Measurements from ENCODE around the gene OR14J1.
"Not testable (repeated sequence)": the region's sequence is repeated elsewhere in the genome, so short reads cannot be mapped to it uniquely, and the experiment has no call there.

The OR14J1 gene, protein sequence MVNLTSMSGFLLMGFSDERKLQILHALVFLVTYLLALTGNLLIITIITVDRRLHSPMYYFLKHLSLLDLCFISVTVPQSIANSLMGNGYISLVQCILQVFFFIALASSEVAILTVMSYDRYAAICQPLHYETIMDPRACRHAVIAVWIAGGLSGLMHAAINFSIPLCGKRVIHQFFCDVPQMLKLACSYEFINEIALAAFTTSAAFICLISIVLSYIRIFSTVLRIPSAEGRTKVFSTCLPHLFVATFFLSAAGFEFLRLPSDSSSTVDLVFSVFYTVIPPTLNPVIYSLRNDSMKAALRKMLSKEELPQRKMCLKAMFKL

GRCh38 chr6:29301316-29301715 lies at the start of gene OR14J1:
TSS of gene OR14J1 (plus strand) at chr6:29301701. CDS start at chr6:29306690, 4,989 bp downstream.
- no peak for DNase-seq

GRCh38 chr6:29251736-29252135 lies 49.8 kb upstream of the OR14J1 start:
- DNase-seq: no peak

DNA sequence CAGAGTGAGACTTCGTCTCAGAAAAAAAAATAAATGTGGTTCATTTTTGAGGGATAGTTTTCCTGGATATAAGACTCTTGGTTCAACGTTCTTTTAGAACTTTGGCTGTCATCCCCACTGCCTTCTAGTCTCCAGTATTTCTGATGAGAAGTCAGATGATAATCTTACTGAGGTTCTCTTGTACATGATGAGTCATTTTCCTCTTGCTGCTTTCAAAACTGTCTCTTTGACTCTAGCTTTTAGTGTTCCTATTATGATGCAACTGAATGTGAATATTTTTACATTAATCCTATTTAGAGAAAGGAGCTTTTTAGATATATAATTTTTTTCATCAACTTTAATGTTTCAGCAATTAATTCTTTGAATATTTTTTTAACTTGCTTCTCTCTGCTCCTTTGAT lies 46.0 kb upstream of the OR14J1 start:
- DNase-seq: no peak

DNA sequence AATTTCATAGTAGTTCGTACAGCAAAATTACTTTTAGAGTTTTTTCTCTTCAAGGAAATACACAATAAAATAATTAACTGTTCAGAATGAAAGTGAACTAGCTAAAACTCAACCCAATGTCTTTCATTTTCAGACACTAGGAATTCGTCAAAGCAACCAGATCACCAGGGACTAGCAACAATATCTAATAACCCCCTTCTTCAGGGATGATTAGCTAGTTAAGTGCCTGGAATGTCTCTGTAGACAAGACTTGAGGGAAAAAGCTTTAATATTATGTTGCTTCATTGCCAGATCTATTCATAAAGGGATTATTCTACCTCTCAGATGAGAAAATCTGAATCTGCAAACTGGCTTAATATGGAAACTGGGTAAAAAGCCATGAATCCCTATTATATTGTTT lies 41.8 kb upstream of the OR14J1 start:
- no peak for DNase-seq

- DNase-seq: no peak
Observed at GRCh38 chr6:29263001-29263400, 38.5 kb upstream of the OR14J1 start.

DNA sequence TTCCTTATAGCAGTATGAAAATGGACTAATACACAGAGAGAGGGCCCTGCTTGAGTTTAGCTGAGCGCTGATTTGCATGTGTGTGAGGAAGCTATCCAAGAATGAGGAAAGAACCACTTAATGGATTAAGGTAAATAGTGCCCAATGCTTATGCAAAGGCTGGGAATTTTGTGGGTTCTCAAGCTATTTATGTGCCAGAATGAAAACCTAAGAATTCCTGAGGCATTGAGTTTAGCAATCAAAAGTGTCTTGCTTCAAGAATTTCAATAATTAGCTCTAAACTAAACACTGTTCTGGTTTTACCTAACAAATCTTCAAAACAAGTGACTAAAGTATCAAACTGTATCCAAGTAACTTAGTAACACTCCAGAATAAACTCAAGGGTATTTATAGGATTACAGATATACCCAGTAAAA lies 7.0 kb upstream of the OR14J1 start:
- no peak for DNase-seq

DNA sequence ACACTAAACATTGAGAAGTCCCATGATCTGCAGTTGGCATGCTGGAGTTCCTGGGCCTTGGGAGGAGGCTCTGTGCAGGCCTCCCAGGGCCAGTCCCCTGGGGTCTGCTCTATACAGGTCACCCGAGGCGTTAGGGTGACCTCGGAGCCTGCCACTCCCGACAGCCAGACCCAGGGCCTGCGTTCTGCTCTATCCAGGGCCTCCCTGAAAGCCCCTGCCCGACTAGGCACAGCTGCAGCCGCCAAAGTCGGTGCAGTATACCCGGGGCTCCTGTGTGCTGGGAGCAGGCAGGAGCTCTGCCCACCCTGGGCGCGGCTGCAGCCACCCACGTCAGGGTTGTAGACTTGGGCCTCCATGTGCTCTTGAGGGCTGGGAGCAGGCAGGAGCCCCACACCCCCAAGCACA lies 6.3 kb upstream of the OR14J1 start:
- no peak for DNase-seq

DNA sequence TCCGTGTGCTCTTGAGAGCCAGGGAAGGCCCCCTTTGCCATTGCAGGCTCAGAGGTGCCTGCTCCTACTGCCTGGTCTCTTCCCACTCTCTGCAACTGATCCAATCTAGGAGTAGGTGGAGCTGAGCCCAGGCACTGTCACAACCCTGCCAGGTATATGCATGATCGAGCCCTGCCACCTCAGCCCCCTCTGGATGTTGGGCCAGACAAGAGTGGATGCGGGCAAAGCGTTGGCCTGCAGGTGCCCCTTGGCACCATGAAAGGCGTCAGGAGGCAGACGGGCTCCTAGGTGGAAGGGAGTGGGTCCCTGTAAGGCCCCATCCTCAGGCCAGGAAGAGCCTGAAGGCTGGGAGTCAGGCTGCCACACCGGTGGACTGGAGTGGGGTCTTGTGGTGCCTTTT lies 5.9 kb upstream of the OR14J1 start:
- no peak for DNase-seq

GRCh38 chr6:29319931-29320330 lies 18.4 kb downstream of the OR14J1 start:
- DNase-seq: no peak

- DNase-seq: not testable (repeated sequence)
Observed at GRCh38 chr6:29323332-29323731, 21.8 kb downstream of the OR14J1 start.

GRCh38 chr6:29325777-29326176 lies 24.3 kb downstream of the OR14J1 start:
- DNase-seq: no peak

- DNase-seq: no peak
Observed at GRCh38 chr6:29332676-29333075, 31.2 kb downstream of the OR14J1 start.

DNA sequence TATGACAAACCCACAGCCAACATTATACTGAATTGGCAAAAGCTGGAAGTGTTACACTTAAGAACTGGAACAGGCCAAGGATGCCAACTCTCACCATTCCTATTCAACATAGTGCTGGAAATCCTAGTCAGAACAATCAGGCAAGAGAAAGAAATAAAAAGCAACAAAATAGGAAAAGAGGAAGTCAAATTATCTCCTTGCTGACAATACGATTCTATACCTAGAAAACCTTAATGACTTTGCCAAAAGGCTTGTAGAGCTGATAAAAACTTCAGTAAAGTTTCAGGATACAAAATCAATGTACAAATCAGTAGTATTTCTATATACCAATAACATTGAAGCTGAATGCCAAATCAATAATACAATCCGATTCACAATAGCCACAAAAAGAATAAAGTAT lies 34.8 kb downstream of the OR14J1 start:
- DNase-seq: no peak

DNA sequence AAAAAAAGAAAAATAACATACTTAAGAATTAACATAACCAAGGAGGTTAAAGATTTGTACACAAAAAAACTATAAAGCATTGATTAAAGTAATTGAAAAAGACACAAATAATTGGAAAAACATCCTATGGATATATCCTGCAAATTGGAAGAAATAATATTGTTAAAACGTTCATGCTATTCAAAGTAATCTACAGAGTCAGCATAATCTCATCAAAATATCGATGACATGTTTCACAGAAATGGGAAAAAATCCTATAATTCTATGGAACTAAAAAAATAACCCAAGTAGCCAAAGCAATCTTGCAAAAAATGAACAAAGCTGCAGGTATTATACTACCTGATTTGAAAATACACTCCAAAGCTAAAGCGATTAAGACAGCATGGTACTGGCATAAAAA lies 43.9 kb downstream of the OR14J1 start:
- DNase-seq: no peak

DNA sequence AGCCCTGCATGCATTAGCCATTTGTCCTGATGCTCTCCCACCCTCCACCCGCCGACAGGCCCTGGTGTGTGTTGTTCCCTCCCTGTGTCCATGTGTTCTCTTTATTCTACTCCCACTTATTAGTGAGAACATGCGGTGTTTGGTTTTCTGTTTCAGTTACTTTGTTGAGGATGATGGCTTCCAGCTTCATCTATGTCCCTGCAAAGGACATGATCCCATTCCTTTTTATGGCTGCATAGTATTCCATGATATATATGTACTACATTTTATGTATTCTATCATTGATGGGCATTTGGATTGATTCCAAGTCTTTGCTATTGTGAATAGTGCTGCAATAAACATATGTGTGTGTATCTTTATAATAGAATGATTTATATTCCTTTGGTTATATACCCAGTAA lies 47.8 kb downstream of the OR14J1 start:
- not testable (repeated sequence) for DNase-seq

DNA sequence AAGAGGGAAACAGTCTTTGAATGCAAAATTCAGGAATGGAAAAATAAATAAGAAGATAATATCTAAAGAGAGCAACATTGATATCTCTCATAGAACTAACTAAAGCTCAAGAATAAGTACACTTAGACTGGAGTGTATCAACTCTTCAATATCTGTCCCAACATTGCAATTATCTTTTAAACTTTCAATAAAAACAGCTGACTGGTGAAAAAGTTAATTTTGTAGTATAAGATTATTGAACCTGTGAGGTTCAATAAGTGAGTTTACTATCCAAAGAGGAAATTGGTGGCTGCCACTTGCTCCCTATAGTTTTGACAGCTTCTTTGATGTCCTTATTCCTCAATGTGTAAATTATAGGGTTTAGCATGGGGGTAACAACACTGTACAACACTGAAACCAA lies 53.5 kb downstream of the OR14J1 start:
- DNase-seq: no peak

DNA sequence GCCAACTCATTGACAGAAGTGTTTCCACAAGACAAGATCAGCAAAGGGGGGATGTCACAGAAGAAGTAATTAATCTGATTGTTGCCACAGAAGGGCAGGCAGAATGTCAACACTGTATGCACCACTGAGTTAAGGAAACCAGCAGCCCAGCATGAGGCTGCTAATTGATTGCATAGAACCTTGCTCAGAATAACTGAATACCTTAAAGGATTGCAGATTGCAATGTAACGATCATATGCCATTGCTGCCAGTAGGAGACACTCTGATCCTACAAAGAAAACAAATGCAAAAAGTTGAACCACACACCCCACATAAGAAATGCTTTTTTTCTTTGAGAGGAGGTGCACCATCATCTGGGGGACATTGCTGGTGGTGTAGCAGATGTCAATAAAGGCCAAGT lies 54.1 kb downstream of the OR14J1 start:
- no peak for DNase-seq
